HG03108 (cell line): ENCODE results near the gene PLA2G4F.
"Not testable (repeated sequence)": the region's sequence is repeated elsewhere in the genome, so short reads cannot be mapped to it uniquely, and the experiment has no call there.

ENCODE experiments used
- ATAC-seq: cut with Tn5 transposase; IDR thresholded peaks from one replicate; pipeline ENCODE4 v1.9.1; 2021; ENCODE audit warnings: moderate library complexity; ENCODE audit not compliant: unreplicated experiment

PLA2G4F gene

GRCh38 chr15:42100021-42100800, 56.2 kb downstream of the PLA2G4F start:
- ATAC-seq: no peak

GRCh38 chr15:42097018-42097417, 59.4 kb downstream of the PLA2G4F start:
- no peak for ATAC-seq

- no peak for ATAC-seq
Measured at GRCh38 chr15:42094512-42094963, 61.9 kb downstream of the PLA2G4F start, which contains the start of gene PLA2G4D. Gene PLA2G4D, minus strand, starts transcription at chr15:42094562. Its CDS starts 103 bp downstream, at chr15:42094459.

GRCh38 chr15:42093966-42094365, 62.5 kb downstream of the PLA2G4F start:
- ATAC-seq: no peak

- no peak for ATAC-seq
Measured at GRCh38 chr15:42092398-42093318, 63.8 kb downstream of the PLA2G4F start.

GRCh38 chr15:42091753-42092397, 64.6 kb downstream of the PLA2G4F start:
- ATAC-seq: not testable (repeated sequence)

GRCh38 chr15:42090781-42091180, 65.7 kb downstream of the PLA2G4F start:
- ATAC-seq: no peak

- no peak for ATAC-seq
Measured at GRCh38 chr15:42090370-42090769, 66.1 kb downstream of the PLA2G4F start.

GRCh38 chr15:42089942-42090341, 66.5 kb downstream of the PLA2G4F start:
- no peak for ATAC-seq
